Measurements from ENCODE around the gene PRKN.

DNA sequence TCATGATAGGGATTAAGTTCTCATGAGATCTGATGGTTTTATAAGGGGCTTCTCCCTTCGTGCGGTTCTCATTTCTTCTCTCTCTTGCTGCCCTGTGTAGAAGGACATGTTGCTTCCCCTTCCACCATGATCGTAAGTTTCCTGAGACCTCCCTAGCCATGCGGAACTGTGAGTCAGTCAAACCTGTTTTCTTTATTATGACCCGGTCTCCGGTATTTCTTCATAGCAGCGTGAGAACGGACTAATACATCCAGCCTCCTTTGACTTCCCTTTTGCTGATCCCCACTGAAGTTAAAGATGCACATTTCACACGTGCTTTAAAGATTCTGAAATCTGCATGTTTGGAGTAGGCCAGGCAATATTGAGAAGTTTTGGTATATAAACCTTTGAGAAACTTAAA is 543.1 kb downstream of the PRKN start:
- TF ChIP-seq, protein P1, sequence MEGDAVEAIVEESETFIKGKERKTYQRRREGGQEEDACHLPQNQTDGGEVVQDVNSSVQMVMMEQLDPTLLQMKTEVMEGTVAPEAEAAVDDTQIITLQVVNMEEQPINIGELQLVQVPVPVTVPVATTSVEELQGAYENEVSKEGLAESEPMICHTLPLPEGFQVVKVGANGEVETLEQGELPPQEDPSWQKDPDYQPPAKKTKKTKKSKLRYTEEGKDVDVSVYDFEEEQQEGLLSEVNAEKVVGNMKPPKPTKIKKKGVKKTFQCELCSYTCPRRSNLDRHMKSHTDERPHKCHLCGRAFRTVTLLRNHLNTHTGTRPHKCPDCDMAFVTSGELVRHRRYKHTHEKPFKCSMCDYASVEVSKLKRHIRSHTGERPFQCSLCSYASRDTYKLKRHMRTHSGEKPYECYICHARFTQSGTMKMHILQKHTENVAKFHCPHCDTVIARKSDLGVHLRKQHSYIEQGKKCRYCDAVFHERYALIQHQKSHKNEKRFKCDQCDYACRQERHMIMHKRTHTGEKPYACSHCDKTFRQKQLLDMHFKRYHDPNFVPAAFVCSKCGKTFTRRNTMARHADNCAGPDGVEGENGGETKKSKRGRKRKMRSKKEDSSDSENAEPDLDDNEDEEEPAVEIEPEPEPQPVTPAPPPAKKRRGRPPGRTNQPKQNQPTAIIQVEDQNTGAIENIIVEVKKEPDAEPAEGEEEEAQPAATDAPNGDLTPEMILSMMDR (conservative IDR thresholded peaks at IDR 0.05): no peak
- TF ChIP-seq ZFX (IDR thresholded peaks at IDR 0.05): no peak

Data from C4-2B (cell line).